ENCODE measurements around the gene MYO3B. TPM values are rescaled to one million over a fixed set of nuclear protein-coding genes. Genes with fewer than 3 reads are reported as not detected.
A peak's percentile ranks its signal among the peaks of the same experiment; 100 is the strongest.

Gene MYO3B
- total RNA-seq, 1 donor from 2014 or later, result 27.3 TPM

GRCh38 chr2:170500770-170501169, 322.8 kb downstream of the MYO3B start:
- no peak overlapping the region for H3K4me3 ChIP-seq
- TF ChIP-seq EZH2phosphoT487 (IDR thresholded peaks at IDR 0.05) (no peak), CTCF (IDR thresholded peaks at IDR 0.05) (no peak), EZH2 (IDR thresholded peaks at IDR 0.05) (no peak)
- H3K9me3 Mint-ChIP-seq, result no peaks in the 10 kb centered on the region
- no peak overlapping the region for H3K27ac ChIP-seq
- H3K27me3 ChIP-seq, result no peaks in the 10 kb centered on the region
- no peak overlapping the region for H3K4me2 ChIP-seq
- H3K36me3 ChIP-seq, result no peaks in the 10 kb centered on the region
- H3F3A ChIP-seq (ENCODE audit: low read depth), result peaks cover 47% of the 10 kb centered on the region
- no peak overlapping the region for H3K9ac ChIP-seq
- H3K27me3 Mint-ChIP-seq (ENCODE audit: insufficient read depth, low read depth), result peaks cover 2% of the 10 kb centered on the region
- no peak overlapping the region for H2AFZ ChIP-seq (replicated peaks)
- H3K4me3 Mint-ChIP-seq, result no peak overlapping the region
- no peaks in the 10 kb centered on the region for H3K79me2 ChIP-seq (ENCODE audit: low read depth)
- peaks cover 58% of the 10 kb centered on the region for H3K4me1 ChIP-seq
- H4K20me1 ChIP-seq (ENCODE audit: low read depth), result no peaks in the 10 kb centered on the region
- H3K27ac Mint-ChIP-seq, result no peak overlapping the region
- no peak for DNase-seq (ENCODE audit: low spot score)
- no peaks in the 10 kb centered on the region for H3K9me3 ChIP-seq (ENCODE audit: low read depth)
- H3K36me3 Mint-ChIP-seq, result no peaks in the 10 kb centered on the region
- peaks cover 58% of the 10 kb centered on the region for H3K4me1 Mint-ChIP-seq

GRCh38 chr2:170501421-170502043, 323.6 kb downstream of the MYO3B start:
- no peaks in the 10 kb centered on the region for H3K27me3 ChIP-seq
- H3K79me2 ChIP-seq (ENCODE audit: low read depth), result no peaks in the 10 kb centered on the region
- peaks cover 66% of the 10 kb centered on the region for H3K4me1 ChIP-seq
- no peak overlapping the region for H3K27ac ChIP-seq
- DNase-seq (ENCODE audit: low spot score), result no peak
- H3K9ac ChIP-seq, result no peak overlapping the region
- Mint-ChIP-seq H3K27me3 (ENCODE audit: insufficient read depth, low read depth) (peaks cover 2% of the 10 kb centered on the region), H3K27ac (no peak overlapping the region), H3K4me3 (no peak overlapping the region), H3K4me1 (peaks cover 63% of the 10 kb centered on the region), H3K9me3 (no peaks in the 10 kb centered on the region), H3K36me3 (no peaks in the 10 kb centered on the region)
- no peaks in the 10 kb centered on the region for H3K36me3 ChIP-seq
- H3K9me3 ChIP-seq (ENCODE audit: low read depth), result no peaks in the 10 kb centered on the region
- TF ChIP-seq EZH2phosphoT487 (IDR thresholded peaks at IDR 0.05), result no peak
- TF ChIP-seq EZH2 (IDR thresholded peaks at IDR 0.05), result no peak
- TF ChIP-seq CTCF (IDR thresholded peaks at IDR 0.05), result no peak
- no peak overlapping the region for H3K4me2 ChIP-seq
- no peak overlapping the region for H2AFZ ChIP-seq (replicated peaks)
- no peaks in the 10 kb centered on the region for H4K20me1 ChIP-seq (ENCODE audit: low read depth)
- H3K4me3 ChIP-seq, result no peak overlapping the region
- peaks cover 55% of the 10 kb centered on the region for H3F3A ChIP-seq (ENCODE audit: low read depth)

- no peaks in the 10 kb centered on the region for H3K9me3 ChIP-seq (ENCODE audit: low read depth)
- peaks cover 70% of the 10 kb centered on the region for H3K4me1 ChIP-seq
- H3F3A ChIP-seq (ENCODE audit: low read depth), result peaks cover 58% of the 10 kb centered on the region
- Mint-ChIP-seq H3K4me3 (peak overlapping the region; percentile 36), H3K9me3 (no peaks in the 10 kb centered on the region), H3K27ac (peak overlapping the region; percentile 86), H3K36me3 (no peaks in the 10 kb centered on the region), H3K27me3 (ENCODE audit: insufficient read depth, low read depth) (peaks cover 2% of the 10 kb centered on the region), H3K4me1 (peaks cover 73% of the 10 kb centered on the region)
- H3K27ac ChIP-seq, result peak overlapping the region; percentile 78
- no peaks in the 10 kb centered on the region for H3K36me3 ChIP-seq
- TF ChIP-seq EZH2phosphoT487 (IDR thresholded peaks at IDR 0.05) (no peak), CTCF (IDR thresholded peaks at IDR 0.05) (no peak), EZH2 (IDR thresholded peaks at IDR 0.05) (no peak)
- peak; percentile 13 for DNase-seq (ENCODE audit: low spot score)
- no peak overlapping the region for H3K9ac ChIP-seq
- peak overlapping the region; percentile 7 for H2AFZ ChIP-seq (replicated peaks)
- no peaks in the 10 kb centered on the region for H4K20me1 ChIP-seq (ENCODE audit: low read depth)
- no peaks in the 10 kb centered on the region for H3K27me3 ChIP-seq
- no peaks in the 10 kb centered on the region for H3K79me2 ChIP-seq (ENCODE audit: low read depth)
- peak overlapping the region; percentile 43 for H3K4me2 ChIP-seq
- no peak overlapping the region for H3K4me3 ChIP-seq
Measured at GRCh38 chr2:170502361-170503130, 324.6 kb downstream of the MYO3B start.
